SK-N-MC (cell line): Measurements from ENCODE around the gene KRT75.

Experiments used
- EZH2 ChIP-seq: fragments of 200-600 bp; sonication (generic); IDR thresholded peaks from one replicate; pipeline ENCODE4 v1.6.1; 2017; ENCODE audit warnings: antibody characterized with exemption
- FOXP2 ChIP-seq: optimal IDR thresholded peaks from 2 replicates; pipeline ENCODE3; 2011; ENCODE audit warnings: mild to moderate bottlenecking, moderate library complexity; ENCODE audit not compliant: insufficient read depth; ENCODE audit errors: extremely low read length, control extremely low read depth
- POLR2AphosphoS5 ChIP-seq: IDR thresholded peaks from 2 replicates; pipeline ENCODE4 v1.6.1; 2012; ENCODE audit warnings: mild to moderate bottlenecking, low read depth, low read length, borderline replicate concordance

DNA sequence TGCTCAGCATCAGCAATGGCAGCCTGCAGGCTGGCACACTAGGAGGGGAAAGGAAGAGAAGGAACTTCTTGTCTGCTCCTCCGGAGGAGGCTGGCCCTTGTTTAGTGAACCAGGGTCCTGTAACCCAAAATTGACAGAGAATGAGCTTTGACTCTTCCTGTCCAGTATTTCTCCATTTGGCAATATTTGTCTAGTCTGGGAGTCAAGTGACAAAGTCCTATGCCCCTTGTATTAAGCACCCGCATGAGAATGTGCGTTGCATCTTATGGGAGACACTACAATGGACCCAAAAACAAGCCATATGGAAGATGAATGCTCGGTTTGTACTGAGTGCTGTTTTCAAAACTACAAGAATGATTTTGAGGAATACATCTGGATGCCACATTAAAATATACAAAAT, 35.7 kb upstream of the KRT75 start:
- TF ChIP-seq EZH2 = no peak
- no peak for TF ChIP-seq POLR2AphosphoS5
- TF ChIP-seq FOXP2 = no peak
